HepG2 (cell line): ENCODE measurements around the gene JADE3. TPM values are rescaled to one million over a fixed set of nuclear protein-coding genes. Genes with fewer than 3 reads are reported as not detected.
A peak's percentile ranks its signal among the peaks of the same experiment; 100 is the strongest.

Experiments
- CCDC6 ChIP-seq: sonication (generic); formaldehyde crosslinking; IDR thresholded peaks from 2 replicates; pipeline ENCODE4 v1.8.1; 2022; ENCODE audit warnings: mild to moderate bottlenecking, missing genetic modification reagents, moderate library complexity
- GABPA ChIP-seq, 2 experiments: IDR thresholded peaks; 2 replicates each; pipeline ENCODE4 v1.6.1; 2011 to 2016; ENCODE audit warnings: low read depth in 2 of 2, low read length in 1 of 2, missing biosample characterization in 1 of 2, missing genetic modification characterization in 1 of 2
- HOXA3 ChIP-seq: sonication (generic); formaldehyde crosslinking; IDR thresholded peaks from 2 replicates; pipeline ENCODE4 v1.5.0; 2020; ENCODE audit warnings: missing genetic modification reagents
- ZFP62 ChIP-seq: sonication (generic); formaldehyde crosslinking; IDR thresholded peaks from 2 replicates; pipeline ENCODE4 v1.4.0; 2020; ENCODE audit warnings: missing genetic modification reagents
- ZNF205 ChIP-seq: IDR thresholded peaks from 2 replicates; pipeline ENCODE4 v1.6.1; 2018; ENCODE audit warnings: missing biosample characterization, missing genetic modification reagents
- ZNF34 ChIP-seq: sonication (generic); formaldehyde crosslinking; IDR thresholded peaks from 2 replicates; pipeline ENCODE4 v1.4.0; 2020; ENCODE audit warnings: mild to moderate bottlenecking, missing genetic modification reagents, borderline replicate concordance
- polyA plus RNA-seq, 8 experiments: library from polyadenylated mRNA; depleted of rRNA in 3 of 8; stranded (reverse) in 7 of 8; unstranded in 1 of 8; fragments of >200 nt; fragmentation: Illumina TruSeq in 4 of 8; extraction: Trizol in 4 of 8; gene quantifications; 2 replicates each; pipeline versions ENCODE4 v1.2.1 to v1.2.3, GENCODE V29; 2011 to 2016; ENCODE audit warnings: low read depth in 4 of 8, missing spikeins in 1 of 8, mixed read lengths in 1 of 8; ENCODE audit not compliant: insufficient read depth in 1 of 8
- total RNA-seq, 5 experiments: library from RNA; depleted of rRNA; stranded (reverse); fragments of >200 nt; fragmentation: Illumina TruSeq; extraction: Trizol; gene quantifications; 2 replicates each; pipeline ENCODE4 v1.2.3, GENCODE V29; 2016; ENCODE audit warnings: low read depth in 1 of 5
- TF ChIP-seq, protein P1 (sequence below): sonication (generic); formaldehyde crosslinking; IDR thresholded peaks from 2 replicates; pipeline ENCODE4 v1.4.0; 2020; ENCODE audit warnings: mild to moderate bottlenecking, missing genetic modification reagents
- TF ChIP-seq, protein P2 (sequence below): IDR thresholded peaks from 2 replicates; pipeline ENCODE4 v1.6.1; 2016; ENCODE audit warnings: missing compliant biosample characterization, missing genetic modification reagents, borderline replicate concordance
- TF ChIP-seq, protein P3 (sequence below): sonication (generic); formaldehyde crosslinking; IDR thresholded peaks from 2 replicates; pipeline ENCODE4 v1.5.0; 2020; ENCODE audit warnings: mild to moderate bottlenecking, missing genetic modification reagents, moderate library complexity
- TF ChIP-seq, protein P4 (sequence below): sonication (generic); formaldehyde crosslinking; IDR thresholded peaks from 2 replicates; pipeline ENCODE4 v1.4.0; 2020; ENCODE audit warnings: low read depth, missing genetic modification reagents

Gene JADE3
- total and polyA plus RNA-seq, 2 of the 13 experiments (the other 11 are each of a cell fraction or from before 2014, with no cell fraction given), result 7.7 to 7.8 TPM

DNA sequence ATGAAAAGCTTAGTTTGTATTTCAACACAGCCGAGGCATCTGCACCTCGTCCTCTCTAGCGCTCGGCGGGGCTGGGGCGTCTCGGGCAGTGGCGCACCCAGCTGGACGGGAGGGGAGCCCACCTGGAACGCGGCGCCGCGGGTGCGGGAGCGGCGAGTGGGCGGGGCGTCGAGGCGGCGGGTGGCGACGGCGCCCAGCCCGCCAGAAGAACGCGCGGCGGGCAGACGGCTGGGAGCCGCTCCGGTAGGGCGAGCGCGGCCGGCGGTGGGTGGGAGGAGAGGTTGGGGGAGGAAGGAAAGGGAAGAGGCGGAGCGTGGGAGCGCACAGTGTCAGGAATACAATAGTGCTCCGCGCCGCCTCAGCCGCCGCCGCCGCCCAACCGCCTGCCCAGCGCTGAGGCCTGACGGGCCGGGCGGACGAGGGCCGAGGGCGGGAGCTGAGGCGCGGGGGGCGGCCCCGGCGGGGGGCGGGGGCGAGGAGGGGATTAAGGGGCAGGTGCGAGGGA is at the start of gene JADE3 (continued):
- TF ChIP-seq, protein P1, sequence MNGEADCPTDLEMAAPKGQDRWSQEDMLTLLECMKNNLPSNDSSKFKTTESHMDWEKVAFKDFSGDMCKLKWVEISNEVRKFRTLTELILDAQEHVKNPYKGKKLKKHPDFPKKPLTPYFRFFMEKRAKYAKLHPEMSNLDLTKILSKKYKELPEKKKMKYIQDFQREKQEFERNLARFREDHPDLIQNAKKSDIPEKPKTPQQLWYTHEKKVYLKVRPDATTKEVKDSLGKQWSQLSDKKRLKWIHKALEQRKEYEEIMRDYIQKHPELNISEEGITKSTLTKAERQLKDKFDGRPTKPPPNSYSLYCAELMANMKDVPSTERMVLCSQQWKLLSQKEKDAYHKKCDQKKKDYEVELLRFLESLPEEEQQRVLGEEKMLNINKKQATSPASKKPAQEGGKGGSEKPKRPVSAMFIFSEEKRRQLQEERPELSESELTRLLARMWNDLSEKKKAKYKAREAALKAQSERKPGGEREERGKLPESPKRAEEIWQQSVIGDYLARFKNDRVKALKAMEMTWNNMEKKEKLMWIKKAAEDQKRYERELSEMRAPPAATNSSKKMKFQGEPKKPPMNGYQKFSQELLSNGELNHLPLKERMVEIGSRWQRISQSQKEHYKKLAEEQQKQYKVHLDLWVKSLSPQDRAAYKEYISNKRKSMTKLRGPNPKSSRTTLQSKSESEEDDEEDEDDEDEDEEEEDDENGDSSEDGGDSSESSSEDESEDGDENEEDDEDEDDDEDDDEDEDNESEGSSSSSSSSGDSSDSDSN, result peak; percentile 45; the same call in 1 of the 2 replicates
- 0 out of 2 replicates have a peak, but pooled peaks have one; percentile 64 for TF ChIP-seq CCDC6 (CRISPR knock-in tag)
- TF ChIP-seq, protein P2, sequence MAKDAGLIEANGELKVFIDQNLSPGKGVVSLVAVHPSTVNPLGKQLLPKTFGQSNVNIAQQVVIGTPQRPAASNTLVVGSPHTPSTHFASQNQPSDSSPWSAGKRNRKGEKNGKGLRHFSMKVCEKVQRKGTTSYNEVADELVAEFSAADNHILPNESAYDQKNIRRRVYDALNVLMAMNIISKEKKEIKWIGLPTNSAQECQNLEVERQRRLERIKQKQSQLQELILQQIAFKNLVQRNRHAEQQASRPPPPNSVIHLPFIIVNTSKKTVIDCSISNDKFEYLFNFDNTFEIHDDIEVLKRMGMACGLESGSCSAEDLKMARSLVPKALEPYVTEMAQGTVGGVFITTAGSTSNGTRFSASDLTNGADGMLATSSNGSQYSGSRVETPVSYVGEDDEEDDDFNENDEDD (CRISPR knock-in tag), result 0 out of 2 replicates have a peak, but pooled peaks have one; percentile 39
- no peak for TF ChIP-seq ZNF34 (CRISPR knock-in tag)
- no peak for TF ChIP-seq ZFP62 (CRISPR knock-in tag)
- TF ChIP-seq ZNF205, result no peak
- peak; percentile 44; the same call in 1 of the 2 replicates for TF ChIP-seq HOXA3
- no peak for TF ChIP-seq GABPA (IDR thresholded peaks at IDR 0.05; ENCODE audit: low read depth, low read length)
- peak; percentile 23; the same call in 1 of the 2 replicates for TF ChIP-seq GABPA (CRISPR knock-in tag; IDR thresholded peaks at IDR 0.05; ENCODE audit: low read depth)
- TF ChIP-seq, protein P3, sequence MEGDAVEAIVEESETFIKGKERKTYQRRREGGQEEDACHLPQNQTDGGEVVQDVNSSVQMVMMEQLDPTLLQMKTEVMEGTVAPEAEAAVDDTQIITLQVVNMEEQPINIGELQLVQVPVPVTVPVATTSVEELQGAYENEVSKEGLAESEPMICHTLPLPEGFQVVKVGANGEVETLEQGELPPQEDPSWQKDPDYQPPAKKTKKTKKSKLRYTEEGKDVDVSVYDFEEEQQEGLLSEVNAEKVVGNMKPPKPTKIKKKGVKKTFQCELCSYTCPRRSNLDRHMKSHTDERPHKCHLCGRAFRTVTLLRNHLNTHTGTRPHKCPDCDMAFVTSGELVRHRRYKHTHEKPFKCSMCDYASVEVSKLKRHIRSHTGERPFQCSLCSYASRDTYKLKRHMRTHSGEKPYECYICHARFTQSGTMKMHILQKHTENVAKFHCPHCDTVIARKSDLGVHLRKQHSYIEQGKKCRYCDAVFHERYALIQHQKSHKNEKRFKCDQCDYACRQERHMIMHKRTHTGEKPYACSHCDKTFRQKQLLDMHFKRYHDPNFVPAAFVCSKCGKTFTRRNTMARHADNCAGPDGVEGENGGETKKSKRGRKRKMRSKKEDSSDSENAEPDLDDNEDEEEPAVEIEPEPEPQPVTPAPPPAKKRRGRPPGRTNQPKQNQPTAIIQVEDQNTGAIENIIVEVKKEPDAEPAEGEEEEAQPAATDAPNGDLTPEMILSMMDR (CRISPR knock-in tag), result peak; percentile 46
- TF ChIP-seq, protein P4, sequence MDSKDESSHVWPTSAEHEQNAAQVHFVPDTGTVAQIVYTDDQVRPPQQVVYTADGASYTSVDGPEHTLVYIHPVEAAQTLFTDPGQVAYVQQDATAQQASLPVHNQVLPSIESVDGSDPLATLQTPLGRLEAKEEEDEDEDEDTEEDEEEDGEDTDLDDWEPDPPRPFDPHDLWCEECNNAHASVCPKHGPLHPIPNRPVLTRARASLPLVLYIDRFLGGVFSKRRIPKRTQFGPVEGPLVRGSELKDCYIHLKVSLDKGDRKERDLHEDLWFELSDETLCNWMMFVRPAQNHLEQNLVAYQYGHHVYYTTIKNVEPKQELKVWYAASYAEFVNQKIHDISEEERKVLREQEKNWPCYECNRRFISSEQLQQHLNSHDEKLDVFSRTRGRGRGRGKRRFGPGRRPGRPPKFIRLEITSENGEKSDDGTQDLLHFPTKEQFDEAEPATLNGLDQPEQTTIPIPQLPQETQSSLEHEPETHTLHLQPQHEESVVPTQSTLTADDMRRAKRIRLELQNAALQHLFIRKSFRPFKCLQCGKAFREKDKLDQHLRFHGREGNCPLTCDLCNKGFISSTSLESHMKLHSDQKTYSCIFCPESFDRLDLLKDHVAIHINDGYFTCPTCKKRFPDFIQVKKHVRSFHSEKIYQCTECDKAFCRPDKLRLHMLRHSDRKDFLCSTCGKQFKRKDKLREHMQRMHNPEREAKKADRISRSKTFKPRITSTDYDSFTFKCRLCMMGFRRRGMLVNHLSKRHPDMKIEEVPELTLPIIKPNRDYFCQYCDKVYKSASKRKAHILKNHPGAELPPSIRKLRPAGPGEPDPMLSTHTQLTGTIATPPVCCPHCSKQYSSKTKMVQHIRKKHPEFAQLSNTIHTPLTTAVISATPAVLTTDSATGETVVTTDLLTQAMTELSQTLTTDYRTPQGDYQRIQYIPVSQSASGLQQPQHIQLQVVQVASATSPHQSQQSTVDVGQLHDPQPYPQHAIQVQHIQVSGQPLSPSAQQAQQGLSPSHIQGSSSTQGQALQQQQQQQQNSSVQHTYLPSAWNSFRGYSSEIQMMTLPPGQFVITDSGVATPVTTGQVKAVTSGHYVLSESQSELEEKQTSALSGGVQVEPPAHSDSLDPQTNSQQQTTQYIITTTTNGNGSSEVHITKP, result no peak
